NCI-H774 (cell line): ENCODE measurements around the gene ABHD4.
"Not testable (repeated sequence)": the region's sequence is repeated elsewhere in the genome, so short reads cannot be mapped to it uniquely, and the experiment has no call there.

ENCODE experiments used
- DNase-seq: peaks from one replicate; lab custom pipeline; 2025; lab: John Stamatoyannopoulos, UW

ABHD4 gene

DNA sequence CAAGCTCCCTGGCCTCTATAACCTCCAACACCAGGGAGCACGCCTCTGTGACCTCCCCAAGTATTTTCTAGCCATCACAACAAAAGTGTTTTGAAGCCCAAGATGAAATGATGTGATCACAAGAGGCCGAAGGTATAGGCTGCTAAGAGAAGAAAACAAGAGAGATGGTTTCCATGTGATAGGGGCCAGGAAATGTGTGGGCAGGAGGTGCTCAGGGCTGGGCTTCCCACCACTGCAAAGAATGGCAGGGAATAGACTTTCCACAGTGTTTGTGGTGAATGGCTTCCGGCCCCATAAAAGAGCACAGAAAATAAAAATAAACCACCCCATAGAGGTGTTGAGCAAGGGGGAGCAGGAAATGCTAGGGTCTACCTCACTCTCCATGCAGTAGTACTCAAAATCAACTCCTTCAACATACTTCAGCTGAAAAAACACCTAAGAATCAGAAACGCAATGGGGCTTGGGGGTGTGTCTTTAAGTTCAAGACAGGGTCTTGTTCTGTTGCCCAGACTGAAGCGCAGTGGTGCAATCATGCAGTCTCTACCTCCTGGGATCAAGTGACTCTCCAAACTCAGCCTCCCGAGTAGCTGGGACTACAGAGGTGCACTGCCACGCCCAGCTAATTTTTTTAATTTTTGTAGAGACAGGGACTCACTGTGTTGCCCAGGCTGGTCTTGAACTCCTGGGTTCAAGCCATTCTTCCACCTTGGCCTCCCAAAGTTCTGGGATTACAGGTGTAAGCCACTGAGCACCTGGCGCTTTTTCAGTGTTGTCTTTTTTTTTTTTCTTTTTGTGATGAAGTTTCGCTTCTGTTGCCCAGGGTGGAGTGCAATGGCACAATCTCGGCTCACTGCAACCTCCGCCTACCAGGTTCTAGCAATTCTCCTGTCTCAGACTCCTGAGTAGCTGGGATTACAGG, 36.2 kb upstream of the ABHD4 start:
- no peak for DNase-seq

DNA sequence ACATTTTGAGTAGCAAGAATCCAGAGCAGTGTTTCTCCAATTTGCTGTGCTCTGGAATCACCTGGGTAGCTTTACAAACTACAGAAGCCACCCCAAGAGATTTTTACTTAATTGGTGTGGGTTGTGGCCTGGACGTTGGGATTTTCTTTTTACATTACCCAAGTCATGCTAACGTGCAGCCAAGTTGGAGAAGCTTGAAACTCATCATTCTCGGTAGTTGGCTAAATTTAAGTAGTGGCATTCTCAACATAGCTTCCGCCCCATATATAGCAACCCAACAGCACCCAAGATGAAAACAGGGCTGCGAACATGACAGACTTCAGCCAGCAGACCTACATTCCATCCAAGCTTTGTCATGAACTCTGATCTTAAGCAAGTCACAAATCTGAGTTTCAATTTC, 34.1 kb upstream of the ABHD4 start:
- DNase-seq, result no peak

- DNase-seq, result no peak
Observed at GRCh38 chr14:22564463-22564862, 33.6 kb upstream of the ABHD4 start.

DNA sequence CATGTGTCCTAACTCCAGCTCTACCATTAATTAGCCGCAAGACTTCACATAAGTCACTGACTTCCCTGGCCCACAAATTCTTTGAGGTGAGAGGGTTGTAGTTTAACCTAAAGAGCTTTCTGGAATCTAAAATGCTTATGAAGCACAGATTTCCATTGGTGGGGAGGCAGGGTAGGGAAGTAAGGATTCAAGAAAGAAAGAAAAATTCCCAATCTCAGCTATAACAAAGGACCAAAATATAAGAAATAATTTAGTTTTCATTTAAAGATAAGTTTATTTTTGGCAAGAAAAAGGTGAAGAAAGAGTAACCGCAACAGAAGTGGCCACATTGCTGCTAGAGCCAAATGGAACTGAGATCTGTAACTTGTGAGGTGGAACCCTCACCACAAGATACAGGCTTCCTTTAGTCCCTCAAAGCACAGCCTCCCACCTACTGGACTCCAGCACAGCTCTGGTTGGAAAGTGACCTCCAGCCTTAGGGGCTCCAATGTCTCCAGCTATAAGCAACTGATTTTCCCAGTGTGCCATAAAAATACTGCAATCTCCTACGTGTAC, 32.6 kb upstream of the ABHD4 start:
- DNase-seq, result no peak

- not testable (repeated sequence) for DNase-seq
Observed at GRCh38 chr14:22566266-22566665, 31.8 kb upstream of the ABHD4 start.

DNA sequence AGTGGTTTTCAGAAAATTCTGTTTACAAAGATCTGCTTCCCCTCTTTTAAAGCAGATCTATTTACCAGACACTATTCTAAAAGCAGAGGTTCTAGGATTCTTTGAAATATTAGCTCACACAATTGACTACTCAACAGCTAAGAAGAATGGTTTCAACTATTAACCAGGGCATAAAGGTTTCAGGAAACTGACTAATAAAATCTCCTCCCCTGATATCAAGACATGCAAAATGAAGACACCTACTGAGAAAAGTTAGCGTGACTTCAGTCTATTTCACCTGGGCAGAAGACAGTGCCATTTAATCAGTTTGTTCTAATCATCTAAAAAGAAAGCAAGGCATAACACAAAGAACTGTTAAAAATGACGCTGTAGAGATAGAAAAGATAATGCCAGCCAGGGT, 31.3 kb upstream of the ABHD4 start:
- no peak for DNase-seq

DNA sequence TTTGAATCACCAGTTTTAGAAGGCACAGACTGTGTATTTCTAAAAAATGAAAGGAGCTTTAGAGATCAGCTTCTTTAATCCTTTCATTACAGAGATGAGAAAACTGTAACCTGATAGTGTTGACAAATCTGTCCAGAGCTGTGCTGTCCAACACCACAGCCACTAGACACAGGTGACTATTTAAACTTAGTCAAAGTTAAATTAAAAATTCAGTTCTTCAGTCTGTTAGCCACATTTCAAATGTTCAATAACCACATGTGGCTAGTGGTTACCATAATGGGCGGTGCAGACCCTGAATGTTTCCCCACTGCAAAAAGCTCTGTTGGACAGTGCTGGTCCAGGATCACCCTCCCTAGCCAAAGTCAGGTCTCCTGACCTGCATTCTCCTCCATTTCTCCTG, 30.7 kb upstream of the ABHD4 start:
- DNase-seq, result no peak

- DNase-seq, result no peak
Observed at GRCh38 chr14:22569106-22569736, 28.9 kb upstream of the ABHD4 start.

DNA sequence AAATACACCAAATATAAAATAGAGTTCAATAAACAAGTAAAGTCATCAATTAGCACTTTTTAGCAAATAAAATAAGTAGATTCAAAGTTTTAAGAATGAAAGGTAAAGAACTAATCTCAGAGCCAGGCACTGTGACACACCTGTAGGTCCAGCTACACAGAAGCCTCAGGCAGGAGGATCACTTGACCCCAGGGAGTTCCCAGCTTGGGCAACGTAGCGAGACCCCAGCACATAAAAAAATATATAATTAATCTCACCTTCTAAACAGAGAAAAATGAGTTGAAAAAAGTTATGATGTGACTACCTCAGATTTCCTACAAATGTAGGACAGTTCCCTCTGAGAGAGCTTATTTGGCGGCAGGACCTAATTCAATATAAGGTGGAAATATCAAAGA, 28.4 kb upstream of the ABHD4 start:
- no peak for DNase-seq

- DNase-seq, result peak; percentile 38
Observed at GRCh38 chr14:22570132-22570949, 27.8 kb upstream of the ABHD4 start.

GRCh38 chr14:22572562-22573058, 25.5 kb upstream of the ABHD4 start:
- no peak for DNase-seq

GRCh38 chr14:22573804-22574203, 24.3 kb upstream of the ABHD4 start:
- no peak for DNase-seq

- DNase-seq, result no peak
Observed at GRCh38 chr14:22577334-22577908, 20.7 kb upstream of the ABHD4 start.

- no peak for DNase-seq
Observed at GRCh38 chr14:22579236-22579635, 18.9 kb upstream of the ABHD4 start.

- DNase-seq, result no peak
Observed at GRCh38 chr14:22579881-22580280, 18.2 kb upstream of the ABHD4 start.

DNA sequence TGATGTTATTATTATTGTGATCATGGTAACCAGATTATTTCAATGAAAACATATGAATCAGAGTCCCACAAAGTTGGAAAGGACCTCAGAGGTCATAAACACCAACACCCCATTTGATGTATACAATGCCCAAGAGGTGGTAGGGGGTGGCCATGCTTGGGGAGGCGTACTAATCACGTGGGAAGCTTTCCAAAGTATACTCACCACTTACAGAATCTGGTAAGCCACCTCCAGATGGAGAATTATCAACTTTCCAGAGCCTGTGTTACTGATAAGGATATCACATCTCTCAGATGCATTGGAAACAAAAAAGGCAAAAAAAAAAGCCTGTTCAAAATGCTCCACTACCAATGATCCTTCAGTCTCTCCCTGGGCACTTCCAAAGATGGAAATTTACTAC, 17.5 kb upstream of the ABHD4 start:
- no peak for DNase-seq

DNA sequence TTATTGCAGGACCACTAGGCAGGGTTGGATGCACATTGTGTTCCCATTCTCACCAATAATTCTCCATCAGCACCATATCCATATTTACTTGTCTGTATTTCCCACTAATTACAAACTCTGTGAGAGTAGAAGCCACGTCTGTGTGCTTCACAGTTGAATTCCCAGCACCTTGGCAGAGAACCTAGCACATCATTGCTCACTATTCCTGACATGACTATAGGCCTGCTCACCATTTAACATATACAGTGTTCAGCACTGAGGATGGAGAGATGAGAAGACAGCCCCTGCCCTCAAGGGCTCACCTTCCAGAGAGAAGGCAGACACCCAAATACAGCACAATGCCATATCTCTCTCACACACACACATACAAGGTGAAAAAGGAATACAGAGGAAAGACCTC, 14.1 kb upstream of the ABHD4 start:
- no peak for DNase-seq

- DNase-seq, result no peak
Observed at GRCh38 chr14:22587247-22587646, 10.9 kb upstream of the ABHD4 start.

DNA sequence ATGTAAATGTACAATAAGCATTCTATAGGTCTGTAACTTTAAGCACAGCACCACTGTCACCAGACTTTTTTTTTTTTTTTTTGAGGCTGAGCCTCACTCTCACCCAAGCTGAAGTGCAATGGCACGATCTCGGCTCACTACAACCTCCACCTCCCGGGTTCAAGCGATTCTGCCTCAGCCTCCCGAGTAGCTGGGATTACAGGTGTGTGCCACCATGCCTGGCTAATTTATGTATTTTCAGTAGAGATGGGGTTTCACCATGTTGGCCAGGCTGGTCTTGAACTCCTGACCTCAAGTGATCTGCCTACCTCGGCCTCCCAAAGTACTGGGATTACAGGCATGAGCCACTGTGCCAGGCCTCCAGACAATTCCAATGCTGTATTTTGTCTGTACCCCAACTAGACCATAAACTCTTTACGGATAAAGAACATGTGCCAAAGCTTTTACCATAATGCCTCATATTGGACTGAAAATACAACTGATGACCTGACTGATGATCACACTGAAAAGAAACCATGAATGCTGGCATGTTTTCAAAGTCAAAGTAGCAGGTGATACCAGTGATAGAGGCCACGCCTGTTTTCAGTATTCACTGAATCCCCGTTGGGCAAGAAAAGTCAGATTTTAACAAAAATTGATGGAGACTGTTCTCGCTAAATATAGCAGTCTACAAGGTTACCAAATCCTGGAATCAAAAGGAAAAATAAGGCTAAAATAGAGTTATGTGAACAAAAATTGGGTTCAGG, 10.2 kb upstream of the ABHD4 start:
- not testable (repeated sequence) for DNase-seq

GRCh38 chr14:22588526-22589095, 9.5 kb upstream of the ABHD4 start:
- no peak for DNase-seq
